Stimulated activated CD8-positive, alpha-beta memory T cell treated with anti-CD3 and anti-CD28 coated beads, Interleukin-4, amount 100 ng/mL, for 1 hour (primary cell): ENCODE data around the gene CHAT.

Source experiments
- DNase-seq, 2 donors: peaks; one replicate each; pipeline ENCODE4 v3.0.0-alpha.2; 2020; ENCODE audit warnings: low read depth in 2 of 2, low spot score in 1 of 2

The CHAT gene

GRCh38 chr10:49651039-49651835 lies 37.4 kb downstream of the CHAT start:
- DNase-seq: no peak

- DNase-seq: no peak
Observed at GRCh38 chr10:49651917-49652316, 38.1 kb downstream of the CHAT start.

- no peak for DNase-seq
Observed at GRCh38 chr10:49652421-49653272, 38.8 kb downstream of the CHAT start.

GRCh38 chr10:49653273-49653929 lies 39.6 kb downstream of the CHAT start:
- DNase-seq: no peak

- no peak for DNase-seq
Observed at GRCh38 chr10:49654036-49654693, 40.3 kb downstream of the CHAT start.

GRCh38 chr10:49655099-49655498 lies 41.3 kb downstream of the CHAT start:
- no peak for DNase-seq

- no peak for DNase-seq
Observed at GRCh38 chr10:49656845-49657493, 43.1 kb downstream of the CHAT start.

GRCh38 chr10:49657606-49658005 lies 43.8 kb downstream of the CHAT start:
- DNase-seq: no peak

- DNase-seq: no peak
Observed at GRCh38 chr10:49661140-49661856, 47.5 kb downstream of the CHAT start.

- no peak for DNase-seq
Observed at GRCh38 chr10:49662169-49662830, 48.5 kb downstream of the CHAT start.

- DNase-seq: no peak
Observed at GRCh38 chr10:49663596-49663995, 49.8 kb downstream of the CHAT start.

GRCh38 chr10:49664006-49664841 lies 50.4 kb downstream of the CHAT start:
- DNase-seq: no peak

- DNase-seq: no peak
Observed at GRCh38 chr10:49664842-49665355, 51.1 kb downstream of the CHAT start.

GRCh38 chr10:49666054-49666615 lies 52.3 kb downstream of the CHAT start:
- no peak for DNase-seq

- no peak for DNase-seq
Observed at GRCh38 chr10:49666685-49667084, 52.8 kb downstream of the CHAT start.

GRCh38 chr10:49667991-49668390 lies 54.2 kb downstream of the CHAT start:
- DNase-seq: no peak

- DNase-seq: no peak
Observed at GRCh38 chr10:49668684-49669083, 54.8 kb downstream of the CHAT start.

- no peak for DNase-seq
Observed at GRCh38 chr10:49678827-49679479, 65.1 kb downstream of the CHAT start.
